Activated CD8-positive, alpha-beta memory T cell treated with anti-CD3 and anti-CD28 coated beads, Interleukin-2, amount 50 U/mL, for 4 hours (primary cell): ENCODE results near the gene SEPTIN5.
"Not testable (repeated sequence)": the region's sequence is repeated elsewhere in the genome, so short reads cannot be mapped to it uniquely, and the experiment has no call there.

ENCODE experiments used
- DNase-seq: peaks from one replicate; pipeline ENCODE4 v3.0.0-alpha.2; 2020

SEPTIN5 gene

GRCh38 chr22:19721330-19722177 lies 7.3 kb downstream of the SEPTIN5 start:
- no peak for DNase-seq

DNA sequence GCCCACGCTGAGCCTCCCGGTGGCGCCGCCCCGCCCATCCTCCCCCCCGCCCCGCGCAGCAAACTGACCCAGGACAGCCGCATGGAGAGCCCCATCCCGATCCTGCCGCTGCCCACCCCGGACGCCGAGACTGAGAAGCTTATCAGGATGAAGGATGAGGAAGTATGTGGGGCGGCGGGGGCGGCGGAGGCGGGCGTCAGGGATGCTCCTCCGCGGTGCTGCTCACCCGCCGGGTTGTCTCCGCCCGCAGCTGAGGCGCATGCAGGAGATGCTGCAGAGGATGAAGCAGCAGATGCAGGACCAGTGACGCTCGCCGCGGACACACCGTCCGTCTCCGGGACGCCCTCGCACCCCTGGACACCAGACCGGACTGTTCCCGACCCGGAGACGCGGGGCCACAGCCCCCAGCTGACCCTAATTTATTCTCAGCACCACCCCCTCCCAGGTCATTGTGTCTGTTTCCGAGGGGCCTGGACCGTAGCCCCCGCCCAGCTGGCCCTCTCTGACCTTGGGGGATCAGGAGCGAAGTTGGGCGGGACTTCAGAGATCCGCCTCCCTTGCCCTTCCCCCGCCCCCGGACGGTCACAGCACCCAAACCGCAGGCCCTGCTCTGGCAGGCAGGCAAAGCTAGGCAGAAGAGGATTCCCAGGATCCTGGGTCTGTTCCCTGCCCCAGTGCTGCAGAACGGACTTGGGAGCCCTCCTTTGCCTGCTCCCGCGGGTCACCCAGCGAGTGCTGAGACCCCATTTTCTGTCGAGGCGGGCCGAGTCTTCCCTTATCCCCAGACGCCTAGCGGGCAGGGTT lies 8.1 kb downstream of the SEPTIN5 start:
- no peak for DNase-seq

- no peak for DNase-seq
Measured at GRCh38 chr22:19722982-19723231, 8.6 kb downstream of the SEPTIN5 start.

DNA sequence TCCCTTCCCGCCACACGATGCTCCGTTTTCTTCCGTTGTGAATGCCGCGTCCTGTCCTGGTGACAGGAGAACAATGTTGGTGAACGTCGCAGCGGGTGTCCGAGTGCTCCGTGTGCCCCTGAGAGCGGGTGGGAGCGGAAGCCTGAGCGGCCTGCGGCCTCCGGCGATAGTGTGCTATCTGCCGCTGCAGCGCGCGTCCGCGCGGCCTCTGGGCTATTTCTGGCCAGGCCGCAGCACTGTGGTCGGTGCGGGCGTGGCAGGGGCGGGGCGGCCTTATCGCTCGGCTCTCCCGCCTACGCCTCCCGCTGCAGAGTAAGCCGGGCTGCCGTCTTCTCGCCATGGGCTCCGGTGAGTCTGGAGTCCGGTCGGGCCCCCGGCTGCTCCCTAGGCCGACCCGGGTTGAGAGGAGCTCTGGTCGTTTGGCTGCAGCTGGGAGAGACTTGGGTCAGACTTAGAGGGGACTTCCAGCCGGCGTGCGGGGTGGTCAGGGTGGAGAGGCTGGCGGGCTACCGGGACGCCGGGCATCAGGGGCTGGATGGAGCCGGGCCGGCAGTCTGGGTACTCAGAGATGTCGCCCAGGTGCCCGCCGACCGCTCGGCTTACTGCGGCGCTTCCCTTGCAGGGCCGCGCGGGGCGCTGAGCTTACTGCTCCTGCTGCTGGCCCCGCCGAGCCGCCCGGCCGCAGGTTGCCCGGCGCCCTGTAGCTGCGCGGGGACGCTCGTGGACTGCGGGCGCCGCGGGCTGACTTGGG lies 9.1 kb downstream of the SEPTIN5 start, which contains the start of gene GP1BB:
TSS of gene GP1BB (plus strand) at position 308 of the 751 bp plus-strand sequence. CDS start at position 339, 31 bp downstream.
- no peak for DNase-seq

- DNase-seq: no peak
Measured at GRCh38 chr22:19723983-19724827, 9.9 kb downstream of the SEPTIN5 start.

- DNase-seq: no peak
Measured at GRCh38 chr22:19724927-19725661, 10.8 kb downstream of the SEPTIN5 start.

GRCh38 chr22:19726064-19726788 lies 11.9 kb downstream of the SEPTIN5 start:
- DNase-seq: not testable (repeated sequence)

GRCh38 chr22:19727310-19728150 lies 13.2 kb downstream of the SEPTIN5 start:
- no peak for DNase-seq

DNA sequence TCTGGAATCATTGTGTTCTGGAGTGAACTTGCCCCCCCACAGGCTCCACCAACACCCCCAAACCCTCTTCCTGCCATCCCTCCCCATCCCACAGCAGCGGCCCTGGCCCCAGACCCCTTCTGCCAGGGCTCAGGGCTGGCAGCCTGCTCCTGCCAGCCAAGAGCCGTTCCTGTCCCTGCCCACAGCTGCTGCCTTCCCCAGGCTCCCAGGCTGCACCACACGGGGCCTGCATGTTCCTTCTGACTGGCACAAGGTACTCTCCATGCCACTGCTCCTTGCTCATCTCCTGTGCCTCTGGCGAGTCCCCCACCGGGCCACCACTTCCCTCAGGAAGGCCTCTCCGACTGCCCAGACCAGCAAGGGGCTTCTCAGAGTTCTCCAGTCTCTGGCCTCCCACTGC lies 14.0 kb downstream of the SEPTIN5 start:
- DNase-seq: no peak

GRCh38 chr22:19728836-19729235 lies 14.5 kb downstream of the SEPTIN5 start:
- DNase-seq: no peak

- no peak for DNase-seq
Measured at GRCh38 chr22:19729507-19729906, 15.2 kb downstream of the SEPTIN5 start.

DNA sequence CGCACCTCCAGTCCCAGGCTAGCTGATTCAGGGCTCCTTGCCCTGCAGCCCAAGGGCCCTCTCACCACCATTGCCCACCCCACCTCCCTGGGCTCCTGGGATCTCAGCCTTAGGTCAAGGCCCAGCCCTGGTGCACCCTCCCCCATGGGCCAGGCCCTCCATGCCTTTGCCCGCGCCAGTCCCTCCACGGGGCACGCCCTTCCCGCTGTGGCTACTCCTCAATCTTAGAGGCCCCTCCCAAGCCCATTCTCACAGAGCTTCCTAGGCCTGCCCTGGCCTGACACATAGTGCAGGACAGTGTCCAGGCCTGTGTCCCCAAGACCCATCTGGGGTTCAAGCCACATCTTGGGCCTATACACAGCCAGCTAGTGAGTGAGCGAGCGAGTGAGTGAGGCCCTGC lies 15.9 kb downstream of the SEPTIN5 start:
- DNase-seq: no peak

DNA sequence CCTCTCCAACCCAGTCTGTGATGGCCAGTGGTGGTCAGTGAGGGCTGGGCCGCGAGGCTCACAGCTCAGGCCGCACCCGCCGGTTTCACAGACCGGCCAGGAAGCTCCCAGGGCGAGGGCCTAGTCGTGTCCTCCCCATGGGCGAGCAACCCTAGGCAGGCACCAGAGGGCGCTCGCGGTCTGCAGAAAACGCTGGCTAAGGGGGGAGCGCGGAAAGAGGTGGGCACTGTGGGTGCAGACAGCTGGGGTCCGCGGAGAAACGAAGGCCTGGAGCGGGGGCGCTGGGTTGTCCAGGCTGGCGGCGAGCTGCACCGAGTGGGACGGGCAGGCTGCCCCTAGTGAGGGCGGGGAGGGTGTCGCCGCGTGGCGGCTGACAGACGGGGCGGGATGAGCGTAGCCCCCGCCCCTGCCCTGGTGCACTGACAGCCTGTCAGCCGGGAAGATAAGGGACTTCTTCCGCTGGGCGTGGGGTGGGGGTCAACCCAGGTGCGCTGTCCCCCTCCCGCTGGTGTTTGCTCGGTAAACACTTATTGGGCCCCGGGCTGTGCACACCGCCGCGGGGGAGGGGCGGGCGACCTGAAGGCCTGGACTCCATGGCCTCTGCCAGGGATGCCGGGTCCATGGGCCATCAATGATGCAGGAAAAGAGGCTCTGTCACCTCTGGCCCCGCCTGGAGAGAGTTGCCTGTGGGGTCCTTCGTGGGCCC lies 16.5 kb downstream of the SEPTIN5 start:
- DNase-seq: peak; percentile 91

DNA sequence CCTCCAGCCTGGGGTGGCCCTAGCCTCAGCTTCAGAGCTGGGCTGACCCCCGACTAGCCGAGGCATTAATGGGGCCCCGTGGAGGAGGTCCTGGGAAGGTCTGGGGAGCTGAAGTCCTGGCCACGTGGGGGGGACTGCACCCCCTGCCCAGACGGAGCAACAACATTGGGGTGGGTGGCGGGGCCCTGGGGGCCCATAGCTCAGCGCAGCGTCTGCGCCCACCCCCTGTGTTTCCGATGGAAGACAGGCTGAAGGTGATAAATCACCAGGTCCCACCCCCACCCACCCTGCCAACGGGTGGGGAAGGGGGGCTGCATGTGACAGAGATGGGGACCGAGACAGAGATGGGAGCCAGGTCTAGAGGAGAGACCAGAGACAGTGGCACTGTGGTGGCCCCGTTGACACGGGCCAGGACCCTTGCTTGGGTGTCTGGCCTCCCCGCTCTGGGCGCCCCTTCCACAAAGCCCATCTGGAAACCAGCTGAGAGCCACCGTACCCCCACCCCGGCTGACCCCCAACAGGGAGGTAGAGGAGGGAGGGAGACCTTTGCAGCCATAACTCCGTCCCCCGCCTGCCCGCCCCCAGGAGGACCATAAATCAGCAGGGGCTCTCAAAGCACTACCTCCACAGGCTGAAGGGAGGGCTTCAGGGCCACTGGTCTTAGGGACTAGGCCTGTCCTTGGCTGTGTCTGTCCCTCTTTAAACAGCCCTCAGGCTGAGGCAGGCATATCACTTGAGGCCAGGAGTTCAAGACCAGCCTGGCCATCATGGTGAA lies 17.2 kb downstream of the SEPTIN5 start:
- no peak for DNase-seq

- no peak for DNase-seq
Measured at GRCh38 chr22:19732403-19733113, 18.3 kb downstream of the SEPTIN5 start.

- DNase-seq: no peak
Measured at GRCh38 chr22:19733755-19734154, 19.5 kb downstream of the SEPTIN5 start.

DNA sequence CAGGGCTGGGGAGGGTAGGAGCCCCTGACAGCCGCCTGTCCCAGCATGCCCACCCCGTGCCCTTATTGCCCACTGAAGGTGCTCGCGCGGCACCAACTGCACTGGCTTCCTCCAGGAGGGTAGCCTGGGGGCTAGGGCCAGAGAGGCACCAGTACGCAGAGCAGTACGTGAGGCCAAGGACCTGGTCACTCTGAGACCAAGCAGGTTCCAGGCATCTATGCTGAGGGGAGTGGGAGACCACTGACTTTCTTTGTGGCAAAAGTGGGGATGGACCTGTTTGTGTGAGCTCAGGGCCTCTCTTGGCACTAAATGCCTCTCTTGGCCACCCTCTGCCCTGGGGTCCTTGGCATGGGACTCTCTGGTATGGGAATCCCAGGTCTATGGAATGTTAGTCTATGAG lies 19.9 kb downstream of the SEPTIN5 start:
- DNase-seq: no peak

DNA sequence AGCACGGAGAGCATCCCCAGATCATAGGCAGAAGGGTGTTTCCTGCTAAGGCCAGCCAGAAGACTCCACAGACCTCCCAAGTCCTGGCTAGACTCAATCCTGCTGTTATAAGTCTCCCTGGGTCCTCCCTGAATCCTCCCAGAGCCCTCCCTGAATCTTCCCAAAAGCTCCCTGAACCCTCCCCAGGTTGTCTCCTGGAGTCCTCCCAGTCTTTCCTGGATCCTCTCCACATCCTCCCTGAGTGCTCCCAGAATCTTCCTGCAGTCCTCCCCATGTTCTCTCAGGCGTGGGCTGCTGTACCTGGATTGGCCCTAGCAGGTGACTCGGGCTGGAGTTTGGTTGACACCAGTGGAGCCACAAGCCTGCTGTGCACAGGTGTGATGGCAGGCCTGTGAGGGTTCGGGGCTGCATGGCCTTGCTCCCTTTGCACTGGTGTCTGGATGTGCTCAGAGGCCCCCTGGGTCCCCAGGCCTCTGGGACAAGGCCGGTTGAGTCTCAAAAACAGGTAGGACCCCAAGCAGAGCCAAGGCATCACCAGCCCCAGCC lies 20.6 kb downstream of the SEPTIN5 start:
- DNase-seq: no peak
